Spleen (tissue), 11 donors: ENCODE measurements around the gene STXBP1. TPM values are rescaled to one million over a fixed set of nuclear protein-coding genes. Genes with fewer than 3 reads are reported as not detected.

Experiments used
- DNase-seq: peaks from one replicate; pipeline ENCODE4 v3.0.0-alpha.2; 2020
- H3K27ac ChIP-seq, 8 donors: fragments of 200-600 bp; sonication (generic) in 7 of 8; 1 replicate in 4 of 8; 2 replicates in 4 of 8; pipeline versions ENCODE4 v1.5.0 to v1.8.0; 2016 to 2021; ENCODE audit warnings: inconsistent platforms in 4 of 8, mild to moderate bottlenecking in 4 of 8, moderate library complexity in 1 of 8
- H3K27me3 ChIP-seq, 7 donors: fragments of 200-600 bp; sonication (generic) in 6 of 7; replicated peaks in 1 of 7; 1 replicate in 4 of 7; 2 replicates in 3 of 7; pipeline versions ENCODE4 v1.5.0 to v1.8.0; 2016 to 2021; ENCODE audit warnings: inconsistent platforms in 3 of 7, mild to moderate bottlenecking in 1 of 7
- H3K36me3 ChIP-seq, 6 donors: fragments of 200-600 bp; sonication (generic) in 5 of 6; 1 replicate in 4 of 6; 2 replicates in 2 of 6; pipeline versions ENCODE4 v1.5.0 to v1.8.0; 2016 to 2021; ENCODE audit warnings: inconsistent platforms in 2 of 6
- H3K4me1 ChIP-seq, 6 donors: fragments of 200-600 bp; sonication (generic) in 5 of 6; 1 replicate in 3 of 6; 2 replicates in 3 of 6; pipeline versions ENCODE4 v1.5.0 to v1.8.0; 2016 to 2021; ENCODE audit warnings: inconsistent platforms in 3 of 6
- H3K4me3 ChIP-seq, 8 donors: fragments of 200-600 bp; sonication (generic) in 7 of 8; 1 replicate in 4 of 8; 2 replicates in 4 of 8; pipeline versions ENCODE4 v1.5.0 to v1.8.0; 2016 to 2021; ENCODE audit warnings: inconsistent platforms in 4 of 8, mild to moderate bottlenecking in 4 of 8, moderate library complexity in 2 of 8
- H3K9me3 ChIP-seq, 8 donors: fragments of 200-600 bp; sonication (generic) in 7 of 8; 1 replicate in 4 of 8; 2 replicates in 4 of 8; pipeline versions ENCODE4 v1.5.0 to v1.8.0; 2016 to 2021; ENCODE audit warnings: inconsistent platforms in 4 of 8
- POLR2A ChIP-seq, 3 donors: fragments of 450-650 bp; IDR thresholded peaks; one replicate each; pipeline ENCODE4 v1.5.1; 2017; ENCODE audit warnings: antibody characterized with exemption in 3 of 3, mild to moderate bottlenecking in 1 of 3
- POLR2AphosphoS5 ChIP-seq, 3 donors: sonication (generic); formaldehyde crosslinking; IDR thresholded peaks; one replicate each; pipeline ENCODE4 v1.5.1; 2017; ENCODE audit warnings: antibody characterized with exemption in 3 of 3
- WGBS, 5 donors: extraction: QIAGEN DNeasy Blood & Tissue Kit in 3 of 5; methylation state at CpG; one replicate each; pipeline versions ENCODE4 v1.1.5 to v1.1.7; 2013 to 2018; 5-methylcytosine and 5-hydroxymethylcytosine counted together
- intact Hi-C: fragments of 100-400 bp; cut with DNase I; formaldehyde crosslinking; loops from one replicate; pipeline ENCODE4 v1.15.0; 2023; ENCODE audit warnings: low total_unique reads
- polyA plus RNA-seq, 3 donors: library from polyadenylated mRNA; stranded (reverse); fragments of 200-250 nt; gene quantifications; one replicate each; pipeline ENCODE4 v1.2.1, GENCODE V29; 2013
- total RNA-seq, 7 donors: library from RNA; depleted of rRNA in 3 of 7; stranded (reverse); fragments of >200 nt in 3 of 7; fragmentation: NEBNext Ultra II Directional in 4 of 7; extraction: Animal tissue kit (Norgen Biotek cat#: 25700) in 4 of 7; gene quantifications; one replicate each; pipeline versions ENCODE4 v1.1.0 to v1.2.1, GENCODE V29; 2016 to 2021
- TF ChIP-seq, protein P1 (sequence below), 11 experiments: fragments of 200-600 bp in 7 of 11; fragments of 450-650 bp in 4 of 11; sonication (generic) in 4 of 11; IDR thresholded peaks in 8 of 11; conservative IDR thresholded peaks in 3 of 11; 1 replicate in 7 of 11; 2 replicates in 4 of 11; pipeline versions ENCODE4 v1.4.0 to v1.8.0; 2016 to 2021; ENCODE audit warnings: antibody characterized with exemption in 11 of 11, inconsistent platforms in 4 of 11, mild to moderate bottlenecking in 1 of 11
- donor health status: healthy with polysubstance abuse.
- donor health status: DM: no; HTN: no; CAD: no; lungs with moderate emphysema.
- donor health status: DM: no; HTN: no; CAD: no.
- donor health status: Bipolar disorder and iron deficiency.
- donor health status: healthy.
- donor health status: DM: no; HTN: no; CAD: no.
- donor health status: DM: yes; HTN: yes; CAD: no.

STXBP1 gene
- total and polyA plus RNA-seq, 10 donors = 4.3 to 75.7 (median 31.6) TPM

DNA sequence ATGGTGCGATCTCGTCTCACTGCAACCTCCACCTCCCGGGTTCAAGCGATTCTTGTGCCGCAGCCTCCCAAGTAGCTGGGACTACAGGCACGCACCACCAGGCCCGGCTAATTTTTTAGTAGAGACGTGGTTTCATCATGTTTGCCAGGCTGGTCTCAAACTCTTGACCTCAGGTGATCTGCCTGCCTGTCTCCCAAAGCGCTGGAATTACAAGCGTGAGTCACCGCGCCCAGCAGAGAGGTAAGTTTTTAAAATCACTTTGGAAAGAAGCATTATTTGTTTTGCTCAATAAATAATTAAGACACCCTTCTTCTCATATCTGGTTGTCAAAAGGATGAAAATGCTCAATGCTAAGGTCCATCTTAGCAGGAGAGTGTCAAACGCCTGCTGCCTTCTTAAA lies 48.5 kb upstream of the STXBP1 start:
- no peak overlapping the region for H3K4me3 ChIP-seq
- intact Hi-C loops = no loop called here
- peaks cover 0 to 11% (median 0%) of the 10 kb centered on the region in 7 donors for H3K27me3 ChIP-seq
- peaks cover 6 to 91% (median 55%) of the 10 kb centered on the region in 6 donors for H3K4me1 ChIP-seq
- peak overlapping the region in 5 of 8 donors; percentile 57 to 80 (median 70) for H3K27ac ChIP-seq
- WGBS, 5 donors = 91 to 98% (median 94%) methylated on average over 13 of the region's 13 CpGs
- TF ChIP-seq POLR2A (IDR thresholded peaks at IDR 0.05) = no peak
- TF ChIP-seq, protein P1, sequence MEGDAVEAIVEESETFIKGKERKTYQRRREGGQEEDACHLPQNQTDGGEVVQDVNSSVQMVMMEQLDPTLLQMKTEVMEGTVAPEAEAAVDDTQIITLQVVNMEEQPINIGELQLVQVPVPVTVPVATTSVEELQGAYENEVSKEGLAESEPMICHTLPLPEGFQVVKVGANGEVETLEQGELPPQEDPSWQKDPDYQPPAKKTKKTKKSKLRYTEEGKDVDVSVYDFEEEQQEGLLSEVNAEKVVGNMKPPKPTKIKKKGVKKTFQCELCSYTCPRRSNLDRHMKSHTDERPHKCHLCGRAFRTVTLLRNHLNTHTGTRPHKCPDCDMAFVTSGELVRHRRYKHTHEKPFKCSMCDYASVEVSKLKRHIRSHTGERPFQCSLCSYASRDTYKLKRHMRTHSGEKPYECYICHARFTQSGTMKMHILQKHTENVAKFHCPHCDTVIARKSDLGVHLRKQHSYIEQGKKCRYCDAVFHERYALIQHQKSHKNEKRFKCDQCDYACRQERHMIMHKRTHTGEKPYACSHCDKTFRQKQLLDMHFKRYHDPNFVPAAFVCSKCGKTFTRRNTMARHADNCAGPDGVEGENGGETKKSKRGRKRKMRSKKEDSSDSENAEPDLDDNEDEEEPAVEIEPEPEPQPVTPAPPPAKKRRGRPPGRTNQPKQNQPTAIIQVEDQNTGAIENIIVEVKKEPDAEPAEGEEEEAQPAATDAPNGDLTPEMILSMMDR (IDR thresholded peaks at IDR 0.05 in 8 of 11, conservative IDR thresholded peaks at IDR 0.05 in 3 of 11) = no peak
- no peak for TF ChIP-seq POLR2AphosphoS5 (IDR thresholded peaks at IDR 0.05)
- H3K9me3 ChIP-seq = no peaks in the 10 kb centered on the region
- no peak for DNase-seq
- H3K36me3 ChIP-seq = peaks cover 0 to 8% (median 0%) of the 10 kb centered on the region in 6 donors

DNA sequence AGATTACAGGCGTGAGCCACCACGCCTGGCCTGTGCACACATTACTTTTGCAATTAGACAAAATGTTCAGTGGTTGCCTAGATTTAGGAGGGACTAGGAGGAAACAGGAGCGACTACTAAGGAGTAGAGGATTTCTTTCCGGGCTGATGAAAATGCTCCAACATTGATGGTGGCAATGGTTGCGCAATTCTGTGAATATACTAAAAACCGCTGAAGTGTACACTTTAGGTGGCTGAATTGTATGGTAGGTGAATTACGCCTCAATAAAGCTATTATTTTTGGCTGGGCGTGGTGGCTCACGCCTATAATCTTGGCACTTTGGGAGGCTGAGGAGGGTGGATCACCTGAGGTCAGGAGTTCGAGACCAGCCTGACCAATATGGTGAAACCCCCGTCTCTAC lies 46.8 kb upstream of the STXBP1 start:
- TF ChIP-seq, protein P1 (IDR thresholded peaks at IDR 0.05 in 8 of 11, conservative IDR thresholded peaks at IDR 0.05 in 3 of 11) = no peak
- TF ChIP-seq POLR2AphosphoS5 (IDR thresholded peaks at IDR 0.05) = no peak
- TF ChIP-seq POLR2A (IDR thresholded peaks at IDR 0.05) = no peak
- 81 to 93% (median 90%) methylated on average over 11 of the region's 11 CpGs for WGBS, 5 donors
- H3K27ac ChIP-seq = no peak overlapping the region
- H3K27me3 ChIP-seq = peaks cover 0 to 22% (median 0%) of the 10 kb centered on the region in 7 donors
- H3K4me3 ChIP-seq = no peak overlapping the region
- intact Hi-C loops = no loop called here
- DNase-seq = no peak
- H3K36me3 ChIP-seq = peaks cover 0 to 8% (median 0%) of the 10 kb centered on the region in 6 donors
- no peaks in the 10 kb centered on the region for H3K9me3 ChIP-seq
- H3K4me1 ChIP-seq = peaks cover 8 to 87% (median 58%) of the 10 kb centered on the region in 6 donors

DNA sequence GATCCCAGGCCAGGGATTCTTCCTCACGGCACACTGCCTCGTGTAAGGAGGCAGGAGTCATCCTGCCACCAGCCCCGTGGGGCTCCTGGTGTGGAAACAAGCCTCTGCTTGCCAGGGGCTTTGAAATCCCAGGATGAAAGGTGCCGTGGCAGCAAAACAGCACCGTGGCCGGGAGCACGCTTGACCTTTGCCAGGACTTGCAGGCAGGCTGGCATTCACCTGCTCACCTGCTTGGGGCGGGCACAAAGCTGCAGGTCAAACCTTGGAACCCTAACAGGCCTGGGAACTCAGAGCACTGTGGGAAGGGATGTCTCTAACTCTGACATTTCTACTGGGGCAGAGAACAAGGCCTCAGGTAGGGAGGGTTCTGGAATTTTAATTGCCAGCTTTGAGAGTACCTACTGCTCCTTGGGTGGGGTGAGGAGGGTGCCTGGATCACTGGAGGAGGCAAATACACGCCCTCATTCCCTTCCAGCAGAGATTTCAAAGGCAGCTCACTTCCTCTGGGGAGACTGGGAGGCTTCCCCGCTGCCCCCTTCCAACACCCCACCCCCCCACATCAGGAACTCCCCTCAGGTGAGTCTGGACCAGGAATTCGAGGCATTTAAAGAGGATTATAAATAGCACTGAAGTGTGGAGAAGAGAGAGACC lies 45.6 kb upstream of the STXBP1 start:
- no peak for TF ChIP-seq POLR2AphosphoS5 (IDR thresholded peaks at IDR 0.05)
- TF ChIP-seq, protein P1 (IDR thresholded peaks at IDR 0.05 in 8 of 11, conservative IDR thresholded peaks at IDR 0.05 in 3 of 11) = no peak
- TF ChIP-seq POLR2A (IDR thresholded peaks at IDR 0.05) = no peak
- Histone ChIP-seq H3K27ac (peak overlapping the region in 6 of 8 donors; percentile 75 to 92 (median 89)), H3K4me3 (peak overlapping the region in 6 of 8 donors; percentile 67 to 78 (median 73)), H3K4me1 (peaks cover 12 to 84% (median 53%) of the 10 kb centered on the region in 6 donors), H3K36me3 (no peaks in the 10 kb centered on the region), H3K9me3 (no peaks in the 10 kb centered on the region), H3K27me3 (peaks cover 0 to 22% (median 0%) of the 10 kb centered on the region in 7 donors)
- intact Hi-C loops = no loop called here
- WGBS, 5 donors = 62 to 73% (median 67%) methylated on average over 6 to 11 of the region's 11 CpGs
- no peak for DNase-seq

DNA sequence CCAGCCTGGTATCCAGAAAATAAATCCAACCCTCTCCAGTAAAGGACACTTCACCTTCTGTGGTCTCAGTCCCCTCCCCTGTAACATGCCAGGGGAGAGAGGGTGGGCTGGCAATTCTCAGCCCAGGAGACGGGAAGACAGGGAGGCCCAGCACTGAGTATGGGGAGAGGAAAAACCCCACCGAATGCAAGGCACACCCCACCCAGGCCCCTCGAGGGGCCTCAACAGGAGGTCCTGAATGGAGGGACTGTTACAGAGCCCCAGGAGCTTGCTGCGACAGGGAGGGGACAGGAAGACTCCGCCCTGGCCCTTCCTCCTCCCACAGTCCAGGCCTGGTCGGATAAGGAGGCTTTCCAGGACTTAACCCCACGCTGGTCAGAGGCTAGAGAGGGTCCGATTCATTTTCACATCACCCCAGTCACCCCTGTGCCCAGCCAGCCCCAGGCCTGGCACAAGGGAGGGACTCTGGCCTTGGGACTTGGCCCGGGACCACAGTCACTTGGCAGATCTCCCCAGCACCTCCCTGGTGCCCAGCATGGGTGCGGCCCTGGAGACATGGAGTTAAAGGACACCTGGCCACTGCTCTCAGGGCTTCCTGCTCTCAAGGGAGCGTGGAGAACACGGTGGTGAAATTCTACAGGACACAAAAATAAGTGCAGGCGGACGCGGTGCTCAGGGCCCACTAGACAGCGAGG lies 44.9 kb upstream of the STXBP1 start:
- 43 to 52% (median 45%) methylated on average over 16 of the region's 16 CpGs for WGBS, 5 donors
- Histone ChIP-seq H3K27ac (peak overlapping the region; percentile 46 to 92 (median 86)), H3K27me3 (peaks cover 0 to 22% (median 0%) of the 10 kb centered on the region in 7 donors), H3K4me3 (peak overlapping the region; percentile 20 to 78 (median 70)), H3K36me3 (no peaks in the 10 kb centered on the region), H3K4me1 (peaks cover 12 to 77% (median 47%) of the 10 kb centered on the region in 6 donors), H3K9me3 (no peaks in the 10 kb centered on the region)
- TF ChIP-seq POLR2A (IDR thresholded peaks at IDR 0.05) (no peak), POLR2AphosphoS5 (IDR thresholded peaks at IDR 0.05) (peak in 2 of 3 donors; percentile 56 to 64)
- TF ChIP-seq, protein P1 (IDR thresholded peaks at IDR 0.05 in 8 of 11, conservative IDR thresholded peaks at IDR 0.05 in 3 of 11) = no peak
- no peak for DNase-seq
- intact Hi-C loops = no loop called here
